EL (cell line): ENCODE measurements around the gene FGFRL1.
"Not testable (repeated sequence)": the region's sequence is repeated elsewhere in the genome, so short reads cannot be mapped to it uniquely, and the experiment has no call there.

Experiments used
- DNase-seq: peaks from one replicate; pipeline ENCODE4 v3.0.0-alpha.2; 2016

FGFRL1 gene

DNA sequence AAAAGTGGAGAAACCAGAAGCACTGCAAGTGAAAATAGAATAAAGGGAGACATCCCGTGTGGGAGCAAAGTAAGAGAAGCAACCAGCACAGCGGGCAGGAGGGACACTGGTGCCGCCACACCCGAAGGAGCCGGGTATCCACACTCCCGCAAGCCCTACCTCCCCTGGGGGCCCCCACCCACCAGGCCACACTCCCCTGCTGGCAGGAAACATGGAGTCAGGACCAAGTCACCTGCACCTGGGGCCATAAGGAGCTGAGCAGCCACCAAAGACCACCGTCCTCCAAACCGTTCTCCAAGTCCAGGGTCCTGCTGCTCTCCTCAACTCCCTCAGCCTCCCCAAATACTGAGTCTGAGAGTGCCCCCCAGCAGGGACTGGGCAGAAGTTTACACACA is 30.5 kb downstream of the FGFRL1 start:
- DNase-seq: no peak

DNA sequence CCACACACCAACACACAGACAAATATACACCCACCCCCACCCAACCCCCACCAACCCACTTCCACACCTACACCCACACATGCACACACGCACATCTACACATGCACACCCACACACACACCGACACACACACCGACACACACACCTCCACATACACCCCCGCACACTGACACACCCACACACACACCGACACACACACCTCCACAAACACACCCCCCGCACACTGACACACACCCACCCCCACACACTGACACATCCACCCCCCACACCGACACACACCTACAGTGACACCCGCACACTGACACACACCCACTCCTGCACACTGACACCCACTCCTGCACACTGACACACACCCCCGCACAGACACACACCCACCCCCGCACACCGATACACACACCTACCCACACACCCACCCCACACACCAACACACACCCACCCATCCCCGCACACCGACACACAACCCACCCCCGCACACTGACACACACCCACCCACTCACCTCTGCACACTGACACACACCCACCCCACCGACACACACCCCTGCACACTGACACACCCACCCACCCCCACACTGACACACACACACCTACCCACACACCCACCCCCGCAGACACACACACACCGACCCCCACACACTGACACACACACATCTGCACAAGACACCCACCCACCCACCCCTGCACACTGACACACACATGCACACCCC is 31.1 kb downstream of the FGFRL1 start:
- DNase-seq: no peak

DNA sequence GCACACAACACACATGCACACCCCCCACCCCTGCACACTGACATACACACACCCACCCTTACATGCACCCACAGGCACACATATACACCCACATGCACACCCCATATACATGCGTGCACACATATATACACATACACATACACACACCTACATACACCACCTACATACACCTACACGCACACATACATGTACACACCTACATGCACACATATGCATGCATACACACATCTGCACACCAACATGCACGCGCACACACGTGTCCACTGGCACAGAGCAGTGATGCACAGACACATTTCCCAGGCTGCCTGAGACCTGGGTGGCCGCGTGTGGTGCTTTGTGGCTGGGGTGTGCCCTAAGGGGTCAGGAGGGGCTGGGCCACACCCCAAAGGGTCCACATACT is 31.7 kb downstream of the FGFRL1 start:
- DNase-seq: no peak

DNA sequence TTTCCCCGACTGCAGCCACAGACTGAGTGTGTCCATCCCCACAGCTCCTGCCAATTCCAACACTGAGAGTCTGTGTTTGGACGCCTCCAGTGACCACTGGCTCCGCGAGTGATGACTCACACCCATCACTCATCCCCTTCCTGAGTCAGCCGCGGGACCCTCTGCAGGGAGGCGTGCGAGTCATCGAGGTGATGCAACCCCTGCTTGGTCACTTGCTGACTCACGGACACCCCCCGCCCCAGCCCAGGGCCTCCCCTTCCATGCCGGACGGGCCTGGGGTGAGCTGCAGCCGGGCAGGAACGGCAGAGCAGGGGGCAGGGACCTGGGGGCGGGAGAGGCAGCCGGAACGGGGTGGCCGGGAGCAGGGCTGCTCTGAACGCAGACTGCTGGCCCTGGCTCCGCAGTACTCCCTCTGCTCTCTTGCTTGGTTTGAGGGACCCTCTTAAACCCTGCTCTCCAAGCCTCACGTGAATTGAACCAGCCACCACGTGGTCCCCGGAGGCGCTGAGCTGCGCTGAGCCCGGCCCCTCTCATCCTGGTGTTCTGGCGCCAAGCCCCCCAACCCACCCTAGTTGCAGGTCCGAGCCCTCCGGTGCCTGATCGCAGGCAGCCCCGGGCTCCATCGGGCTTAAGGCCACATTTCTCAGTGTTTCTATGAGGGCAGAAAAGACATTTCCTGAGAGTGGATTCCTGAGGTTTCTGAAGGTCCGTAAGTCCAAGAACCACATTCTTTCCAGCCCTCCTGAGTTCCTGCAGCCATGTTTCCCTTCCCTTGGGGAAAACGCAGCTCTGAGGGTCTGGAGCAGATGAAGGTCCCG is 32.4 kb downstream of the FGFRL1 start:
- DNase-seq: peak; percentile 99

DNA sequence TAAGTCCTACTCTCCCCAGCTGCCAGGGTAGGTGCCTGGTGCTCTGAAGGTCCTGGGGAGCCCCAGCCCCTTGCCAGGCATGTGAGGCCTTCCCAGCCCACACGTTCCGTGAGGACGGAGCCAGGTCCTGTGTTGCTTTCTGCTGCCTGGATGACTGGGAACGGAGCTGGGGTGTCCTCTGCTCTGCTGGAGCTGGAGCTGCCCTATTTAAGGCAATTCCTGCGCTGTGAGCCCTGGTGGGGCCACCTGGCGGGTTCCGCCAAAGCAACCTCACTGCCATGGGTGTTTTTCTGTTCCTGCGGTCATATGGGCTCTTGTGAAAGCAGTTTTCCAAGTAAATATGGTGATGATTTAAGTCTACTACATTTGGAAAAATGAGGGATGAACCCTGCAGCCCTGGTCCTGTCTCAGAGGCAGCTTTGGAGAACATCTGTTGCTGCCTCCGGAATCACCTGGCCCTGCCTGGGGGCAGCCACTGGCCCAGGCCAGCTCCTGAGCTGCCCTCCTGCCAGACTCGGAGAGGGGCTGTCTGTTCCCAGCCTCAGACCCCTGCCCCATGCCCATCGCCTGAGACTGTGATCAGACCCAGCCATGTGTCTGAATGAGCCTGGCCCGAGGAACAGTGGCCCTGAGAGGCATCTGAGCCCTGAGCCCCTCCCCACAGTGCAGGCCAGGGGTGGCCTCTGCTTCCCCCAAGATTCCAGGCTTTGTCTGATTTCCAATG is 33.2 kb downstream of the FGFRL1 start:
- DNase-seq: no peak

DNA sequence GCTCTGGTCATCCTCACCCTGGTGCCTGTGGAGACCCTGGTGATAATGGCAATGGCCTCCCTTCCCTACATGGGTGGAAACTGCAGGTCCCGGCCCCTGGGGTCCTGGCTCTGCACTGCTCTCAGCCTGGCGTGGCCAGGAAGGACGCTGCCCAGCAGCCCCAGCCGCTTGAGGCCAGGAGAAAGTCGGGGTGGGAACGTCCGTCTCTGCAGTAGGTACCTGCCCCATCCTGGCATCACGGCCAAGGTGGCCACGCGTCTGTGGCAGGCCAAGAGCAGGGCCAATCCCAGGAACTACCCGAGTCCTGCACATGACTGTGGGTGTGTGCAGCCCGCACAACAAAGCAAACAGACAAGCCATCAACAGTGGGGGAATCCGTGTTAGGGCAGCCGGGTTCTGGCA is 33.8 kb downstream of the FGFRL1 start:
- no peak for DNase-seq

DNA sequence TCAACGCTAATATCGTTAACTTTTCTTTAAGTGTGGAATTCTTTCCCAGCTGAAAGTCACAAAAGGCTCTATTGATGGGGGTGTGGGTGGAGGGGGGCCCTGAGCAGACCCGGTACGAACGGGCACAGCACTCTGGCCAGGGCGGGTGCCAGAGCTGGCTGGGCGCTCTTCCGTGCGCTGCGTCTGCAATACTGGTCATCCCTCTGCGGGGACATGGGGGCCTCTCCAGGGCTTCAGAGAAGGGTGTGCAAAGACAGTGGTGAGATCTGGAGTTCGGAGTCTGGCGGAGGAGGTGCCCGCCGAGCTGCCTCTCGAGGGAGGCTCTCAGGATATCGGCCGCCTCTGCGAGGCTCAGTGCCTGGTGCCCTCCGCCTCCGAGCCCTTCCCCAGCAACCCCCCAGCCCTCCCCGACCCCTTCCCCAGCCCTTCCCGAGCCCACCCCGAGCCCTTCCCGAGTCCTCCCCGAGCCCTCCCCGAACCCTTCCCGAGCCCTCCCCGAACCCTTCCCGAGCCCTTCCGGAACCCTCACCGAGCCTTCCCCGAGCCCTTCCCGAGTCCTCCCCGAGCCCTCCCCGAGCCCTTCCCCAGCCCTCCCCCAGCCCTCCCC is 34.3 kb downstream of the FGFRL1 start:
- DNase-seq: no peak

DNA sequence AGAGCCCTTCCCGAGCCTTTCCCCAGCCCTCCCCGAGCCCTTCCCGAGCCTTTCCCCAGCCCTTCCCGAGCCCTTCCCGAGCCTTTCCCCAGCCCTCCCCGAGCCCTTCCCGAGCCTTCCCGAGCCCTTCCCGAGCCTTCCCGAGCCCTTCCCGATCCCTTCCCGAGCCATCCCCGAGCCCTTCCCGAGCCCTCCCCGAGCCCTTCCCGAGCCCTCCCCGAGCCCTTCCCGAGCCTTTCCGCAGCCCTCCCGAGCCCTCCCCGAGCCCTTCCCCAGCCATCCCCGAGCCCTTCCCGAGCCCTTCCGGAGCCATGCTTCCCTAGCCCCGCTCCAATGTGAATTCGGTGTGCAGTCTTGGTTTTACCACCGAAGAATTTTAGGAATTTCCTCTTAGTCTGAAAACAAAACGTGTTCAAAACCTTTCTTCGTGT is 35.2 kb downstream of the FGFRL1 start:
- peak; percentile 72 for DNase-seq

DNA sequence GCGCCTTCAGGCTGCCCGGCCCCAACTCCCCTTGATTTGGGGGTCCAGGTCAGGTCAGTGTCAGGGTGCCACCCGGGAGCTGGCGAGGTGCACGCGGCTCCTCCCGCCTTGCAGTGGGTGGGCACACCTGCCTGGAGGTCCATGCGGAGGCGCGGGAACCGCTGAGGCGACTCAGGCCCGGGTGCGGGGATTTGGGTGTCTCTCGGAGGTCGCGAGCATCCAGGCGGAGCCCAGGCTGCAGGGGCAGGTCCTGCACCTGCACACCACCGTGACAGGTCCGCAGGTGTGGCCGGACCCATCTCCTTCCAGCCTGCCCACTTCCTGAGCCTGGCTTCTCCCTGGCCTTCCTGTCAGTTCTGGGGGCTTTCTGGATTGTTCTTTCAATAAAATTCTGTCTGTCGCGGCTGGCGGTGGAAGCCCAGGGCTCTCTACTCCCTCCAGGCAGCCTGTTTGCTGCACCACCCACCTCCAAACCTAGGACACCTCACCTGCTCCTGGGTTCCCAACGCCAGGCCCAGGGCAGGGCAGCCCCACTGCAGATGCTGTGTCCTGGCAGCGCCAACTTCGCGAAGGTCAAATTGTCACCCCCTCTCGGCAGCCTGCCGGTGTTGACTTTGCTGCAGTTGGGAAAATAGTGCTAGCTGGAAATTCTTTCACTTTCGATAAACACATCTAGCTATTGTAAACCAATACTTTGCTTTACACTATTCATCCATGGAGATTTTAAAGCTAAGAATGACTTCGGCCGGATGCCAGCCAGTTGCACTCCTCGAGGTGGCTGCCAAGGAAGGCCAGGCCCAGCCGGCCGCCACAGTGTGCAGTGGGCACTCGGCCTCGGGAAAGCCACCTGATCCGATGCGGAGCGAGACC is 35.9 kb downstream of the FGFRL1 start:
- no peak for DNase-seq

DNA sequence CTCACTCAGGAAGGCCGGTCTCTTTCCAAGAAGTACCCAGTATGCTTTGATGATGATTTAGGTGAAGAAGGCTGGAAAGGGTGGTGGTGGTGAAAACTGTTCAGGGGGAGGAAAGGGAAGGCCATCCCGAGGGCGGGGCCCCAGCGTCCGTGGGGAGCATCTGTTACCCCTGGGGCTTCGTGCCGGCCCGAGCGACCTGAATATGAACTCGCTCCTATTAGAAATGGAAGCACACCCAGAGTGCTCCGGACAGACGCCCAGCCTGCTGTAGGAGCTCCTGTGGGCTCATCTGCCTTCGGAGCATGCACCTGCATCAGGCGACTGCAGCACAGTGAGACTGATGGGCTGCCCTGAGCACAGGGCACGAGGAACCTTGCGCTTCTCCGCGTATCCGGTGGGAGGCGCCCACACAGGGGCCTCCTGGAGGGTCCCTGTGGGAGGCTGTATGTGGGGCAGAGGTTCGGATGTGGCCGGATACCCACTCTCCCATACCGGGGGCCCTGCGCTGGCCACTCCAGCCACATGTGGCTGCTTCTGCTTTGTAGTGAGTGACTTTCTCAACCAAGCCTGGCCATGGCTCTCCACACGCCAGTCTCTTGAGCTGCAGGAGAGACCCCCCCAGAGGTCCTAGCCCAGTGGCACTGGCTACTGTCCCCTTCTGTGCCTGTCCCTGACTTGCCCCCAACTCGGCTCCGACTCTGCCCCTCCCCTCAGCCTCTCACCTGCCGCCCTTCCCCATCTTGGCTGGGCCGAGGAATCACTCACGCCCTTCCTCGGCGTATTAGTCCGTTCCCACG is 36.7 kb downstream of the FGFRL1 start:
- no peak for DNase-seq

DNA sequence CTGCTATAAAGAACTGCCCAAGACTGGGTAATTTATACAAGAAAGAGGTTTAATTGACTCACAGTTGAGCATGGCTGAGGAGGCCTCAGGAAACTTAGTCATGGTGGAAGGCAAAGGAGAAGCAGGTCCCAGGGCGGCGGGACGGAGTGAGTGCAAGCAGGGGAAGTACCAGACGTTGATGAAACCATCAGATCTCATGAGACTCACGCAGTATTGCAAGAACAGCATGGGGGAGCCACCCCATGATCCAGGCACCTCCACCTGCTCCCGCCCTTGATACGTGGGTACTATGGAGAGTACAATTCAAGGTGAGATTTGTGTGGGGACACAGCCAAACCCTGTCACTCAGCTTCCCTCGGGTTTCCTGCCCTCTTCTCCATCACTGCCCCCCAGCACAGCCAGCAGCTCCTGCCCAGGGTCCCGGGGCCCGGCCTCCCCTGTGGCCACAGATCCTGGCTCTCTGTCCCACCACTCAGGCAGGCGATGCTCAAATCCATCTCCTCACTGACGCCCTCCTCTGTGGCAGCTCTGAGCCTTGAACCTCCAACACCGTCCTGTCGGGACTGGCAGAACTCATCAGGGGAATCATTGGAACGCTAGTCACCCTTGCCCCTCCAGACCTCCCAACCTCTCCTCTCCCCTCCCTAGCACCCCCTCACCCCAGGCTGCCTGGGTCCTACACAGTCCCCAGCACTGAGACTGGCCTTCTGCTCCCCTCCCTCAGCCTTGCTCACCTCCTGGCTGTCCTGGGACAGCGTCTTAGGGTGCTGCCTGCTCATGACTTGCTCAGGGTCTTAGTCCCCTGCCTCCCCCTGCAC is 37.6 kb downstream of the FGFRL1 start:
- no peak for DNase-seq

DNA sequence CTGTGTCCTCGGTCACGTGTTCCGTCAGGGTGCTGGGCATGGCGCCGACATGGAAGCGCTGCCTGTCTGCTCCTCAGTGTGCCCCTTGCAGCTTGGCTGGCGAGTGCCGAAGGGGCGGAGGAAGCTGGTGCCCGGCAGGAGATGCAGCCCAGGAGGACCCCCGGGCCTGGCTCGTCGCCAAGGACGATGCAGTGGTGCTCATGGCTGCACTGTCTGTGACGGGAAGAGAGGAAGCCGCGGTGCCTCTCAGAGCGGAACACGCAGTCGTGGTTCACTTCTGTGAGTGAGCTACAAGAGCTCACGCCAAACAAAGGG is 38.1 kb downstream of the FGFRL1 start:
- no peak for DNase-seq

DNA sequence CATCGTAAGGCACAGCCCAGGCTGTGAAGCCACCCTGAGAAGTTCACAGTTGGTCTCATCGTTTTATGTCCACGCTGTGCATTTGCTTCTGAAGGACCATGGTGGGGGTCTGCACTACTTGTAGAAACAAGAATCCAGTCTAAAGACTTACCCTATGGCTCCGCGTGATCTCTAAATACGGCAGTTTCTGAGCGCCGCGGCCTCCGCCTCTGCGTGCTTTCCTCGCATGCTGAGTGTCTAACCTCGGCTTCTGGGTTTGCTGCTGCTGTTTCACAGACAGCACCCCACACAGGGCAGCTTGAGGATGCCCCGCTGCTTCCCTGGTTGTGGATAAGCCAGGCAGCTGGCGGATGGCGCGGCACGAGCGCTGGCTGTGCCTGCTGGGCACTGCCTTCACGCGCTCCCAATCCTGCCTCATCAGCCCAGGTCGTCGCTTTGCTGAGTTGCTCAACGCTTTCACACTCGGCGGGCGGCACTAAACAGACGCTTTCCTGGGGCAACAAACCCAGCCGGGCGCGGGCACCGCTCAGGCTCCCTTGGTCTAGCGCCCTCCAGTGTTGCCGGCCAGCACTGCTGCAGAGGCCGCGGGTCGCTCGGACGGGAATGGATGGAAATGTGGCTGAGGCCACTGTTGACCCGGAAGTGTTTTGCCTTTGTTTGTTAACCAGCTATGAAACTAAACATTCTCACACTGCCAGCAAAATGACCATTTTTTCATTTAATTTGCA is 39.2 kb downstream of the FGFRL1 start:
- no peak for DNase-seq

DNA sequence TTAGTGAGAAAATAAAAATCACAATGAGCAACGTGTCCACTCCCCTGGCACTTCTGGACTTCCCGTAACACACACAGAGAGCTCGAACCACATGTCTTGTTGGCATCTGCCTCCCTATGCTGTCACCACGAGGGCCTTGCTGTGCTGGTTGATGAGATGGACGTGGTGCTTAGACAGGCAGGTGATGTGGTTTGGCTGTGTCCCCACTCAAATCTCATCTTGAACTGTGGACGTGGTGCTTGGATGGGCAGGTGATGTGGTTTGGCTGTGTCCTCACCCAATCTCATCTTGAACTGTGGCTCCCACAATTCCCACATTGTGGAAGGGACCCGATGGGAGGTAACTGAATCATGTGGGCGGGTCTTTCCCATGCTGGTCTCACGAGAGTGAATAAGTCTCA is 40.0 kb downstream of the FGFRL1 start:
- DNase-seq: no peak

DNA sequence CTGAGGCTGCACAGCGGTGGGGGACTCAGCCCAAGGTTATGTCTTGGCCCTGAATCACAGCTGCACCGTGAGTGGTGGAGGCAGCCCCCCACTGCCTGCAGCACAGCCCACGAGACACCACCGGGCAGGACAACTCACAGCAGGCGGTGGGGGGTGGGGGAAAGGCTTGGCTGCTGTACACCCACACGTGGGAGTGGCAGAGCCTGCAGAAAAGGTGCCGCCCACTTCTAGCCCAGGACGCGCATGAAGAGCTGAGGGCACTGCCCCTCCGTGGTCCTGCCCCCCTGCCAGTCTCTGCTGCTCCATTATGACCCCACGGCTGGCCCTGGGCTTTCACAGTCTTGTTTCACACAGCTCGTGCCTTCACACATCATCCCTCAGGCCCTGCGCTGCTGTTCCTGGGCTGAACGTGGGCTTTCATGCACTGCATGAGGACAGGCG is 40.8 kb downstream of the FGFRL1 start:
- no peak for DNase-seq

DNA sequence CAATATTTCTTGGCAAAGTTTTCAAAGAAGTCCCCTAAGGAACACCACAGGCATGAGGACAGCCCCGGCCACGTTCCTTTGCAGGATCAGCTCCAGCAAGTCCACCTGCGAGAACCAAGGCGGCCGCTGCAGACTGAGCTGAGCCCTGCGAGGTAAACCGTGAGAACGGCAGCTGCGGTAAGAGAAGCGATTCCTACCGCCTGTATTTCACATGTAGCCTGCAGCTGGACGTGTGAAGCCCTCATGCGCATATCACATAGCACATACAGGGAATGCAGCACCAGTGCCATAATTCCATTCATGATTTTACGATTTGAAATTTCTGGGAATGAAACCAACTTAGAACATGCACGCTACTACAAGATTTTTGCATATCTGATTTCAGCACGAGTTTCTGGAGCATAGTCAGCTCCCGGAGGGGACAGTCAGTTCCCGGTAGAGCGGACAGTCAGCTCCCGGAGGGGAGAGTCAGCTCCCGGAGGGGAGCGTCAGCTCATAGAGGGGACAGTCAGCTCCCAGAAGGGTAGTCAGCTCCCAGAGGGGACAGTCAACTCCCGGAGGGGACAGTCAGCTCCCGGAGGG is 41.7 kb downstream of the FGFRL1 start:
- peak; percentile 61 for DNase-seq

DNA sequence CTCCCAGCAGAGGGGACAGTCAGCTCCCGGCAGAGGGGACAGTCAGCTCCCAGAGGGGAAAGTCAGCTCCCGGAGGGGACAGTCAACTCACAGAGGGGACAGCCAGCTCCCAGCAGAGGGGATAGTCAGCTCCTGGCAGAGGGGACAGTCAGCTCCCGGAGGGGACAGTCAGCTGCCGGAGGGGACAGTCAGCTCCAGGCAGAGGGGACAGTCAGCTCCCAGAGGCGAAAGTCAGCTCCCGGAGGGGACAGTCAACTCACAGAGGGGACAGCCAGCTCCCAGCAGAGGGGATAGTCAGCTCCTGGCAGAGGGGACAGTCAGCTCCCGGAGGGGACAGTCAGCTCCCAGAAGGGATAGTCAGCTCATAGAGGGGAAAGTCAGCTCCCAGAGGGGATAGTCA is 42.5 kb downstream of the FGFRL1 start:
- not testable (repeated sequence) for DNase-seq

DNA sequence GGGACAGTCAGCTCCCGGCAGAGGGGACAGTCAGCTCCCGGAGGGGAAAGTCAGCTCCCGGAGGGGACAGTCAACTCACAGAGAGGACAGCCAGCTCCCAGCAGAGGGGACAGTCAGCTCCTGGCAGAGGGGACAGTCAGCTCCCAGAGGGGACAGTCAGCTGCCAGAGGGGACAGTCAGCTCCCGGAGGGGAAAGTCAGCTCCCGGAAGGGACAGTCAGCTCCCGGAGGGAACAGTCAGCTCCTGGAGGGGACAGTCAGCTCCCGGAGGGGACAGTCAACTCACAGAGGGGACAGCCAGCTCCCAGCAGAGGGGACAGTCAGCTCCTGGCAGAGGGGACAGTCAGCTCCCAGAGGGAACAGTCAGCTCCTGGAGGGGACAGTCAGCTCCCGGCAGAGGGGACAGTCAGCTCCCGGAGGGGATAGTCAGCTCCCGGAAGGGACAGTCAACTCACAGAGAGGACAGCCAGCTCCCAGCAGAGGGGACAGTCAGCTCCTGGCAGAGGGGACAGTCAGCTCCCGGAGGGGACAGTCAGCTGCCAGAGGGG is 43.3 kb downstream of the FGFRL1 start:
- DNase-seq: not testable (repeated sequence)

DNA sequence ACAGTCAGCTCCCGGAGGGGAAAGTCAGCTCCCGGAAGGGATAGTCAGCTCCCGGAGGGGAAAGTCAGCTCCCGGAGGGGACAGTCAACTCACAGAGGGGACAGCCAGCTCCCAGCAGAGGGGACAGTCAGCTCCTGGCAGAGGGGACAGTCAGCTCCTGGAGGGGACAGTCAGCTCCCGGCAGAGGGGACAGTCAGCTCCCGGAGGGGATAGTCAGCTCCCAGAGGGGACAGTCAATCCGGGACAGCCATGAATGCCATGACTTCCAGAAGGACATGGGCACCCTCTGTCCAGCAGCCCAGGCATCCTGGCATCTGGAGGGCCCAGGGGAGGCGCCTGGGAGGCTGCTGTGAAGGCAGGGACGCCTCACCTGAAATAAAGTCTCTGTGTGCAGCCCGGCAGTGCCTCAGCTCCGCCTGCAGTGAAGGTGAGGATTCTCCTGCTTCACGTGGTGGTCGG is 43.8 kb downstream of the FGFRL1 start:
- not testable (repeated sequence) for DNase-seq
